GM23338 (cell line): ENCODE measurements around the gene FBLN2. TPM values are rescaled to one million over a fixed set of nuclear protein-coding genes. Genes with fewer than 3 reads are reported as not detected.

Experiments
- ATAC-seq: fragments of 200-7000 bp; cut with Tn5 transposase; 3 replicates; pipeline ENCODE4 v1.9.1; 2020
- DNase-seq: peaks from one replicate; pipeline ENCODE4 v3.0.0-alpha.2; 2015; ENCODE audit warnings: low spot score
- H2AFZ ChIP-seq: fragments of 200-600 bp; sonication (generic); 2 replicates; pipeline ENCODE4 v1.8.0; 2016; ENCODE audit warnings: antibody characterized with exemption, mild to moderate bottlenecking, moderate library complexity
- H3F3A ChIP-seq: fragments of 200-600 bp; sonication (generic); replicated peaks from 2 replicates; pipeline ENCODE4 v1.8.0; 2017; ENCODE audit warnings: antibody characterized with exemption, mixed run types, low read depth
- H3K27ac ChIP-seq: fragments of 200-600 bp; sonication (generic); 2 replicates; pipeline ENCODE4 v1.6.1; 2016; ENCODE audit warnings: low read depth
- H3K27me3 ChIP-seq: fragments of 200-600 bp; sonication (generic); 2 replicates; pipeline ENCODE4 v1.8.0; 2016; ENCODE audit warnings: mild to moderate bottlenecking, mixed run types, moderate library complexity; ENCODE audit not compliant: insufficient read depth
- H3K36me3 ChIP-seq: fragments of 200-600 bp; sonication (generic); 2 replicates; pipeline ENCODE4 v1.8.0; 2016; ENCODE audit warnings: mild to moderate bottlenecking; ENCODE audit not compliant: insufficient read depth
- H3K4me1 ChIP-seq: fragments of 200-600 bp; sonication (generic); 2 replicates; pipeline ENCODE4 v1.8.0; 2016; ENCODE audit warnings: mild to moderate bottlenecking, moderate library complexity; ENCODE audit not compliant: insufficient read depth
- H3K4me2 ChIP-seq: fragments of 200-600 bp; sonication (generic); 2 replicates; pipeline ENCODE4 v1.7.1; 2017; ENCODE audit warnings: mixed run types
- H3K4me3 ChIP-seq: fragments of 200-600 bp; sonication (generic); 2 replicates; pipeline ENCODE4 v1.6.1; 2016; ENCODE audit warnings: mixed run types
- H3K79me2 ChIP-seq: fragments of 200-600 bp; sonication (generic); replicated peaks from 2 replicates; pipeline ENCODE4 v1.8.0; 2017; ENCODE audit warnings: mild to moderate bottlenecking; ENCODE audit not compliant: insufficient read depth
- H3K9me2 ChIP-seq: fragments of 200-600 bp; sonication (generic); 2 replicates; pipeline ENCODE4 v1.8.0; 2017; ENCODE audit not compliant: insufficient read depth
- H4K20me1 ChIP-seq: fragments of 200-600 bp; sonication (generic); replicated peaks from 2 replicates; pipeline ENCODE4 v1.8.0; 2017; ENCODE audit warnings: mild to moderate bottlenecking; ENCODE audit not compliant: insufficient read depth
- H3K27ac Mint-ChIP-seq: 2 replicates; pipeline ENCODE4 v1.8.0; 2020; ENCODE audit warnings: inconsistent platforms, mild to moderate bottlenecking, moderate library complexity, mixed read lengths
- H3K27me3 Mint-ChIP-seq: 3 replicates; pipeline ENCODE4 v1.8.0; 2022; ENCODE audit warnings: low read depth, mild to moderate bottlenecking, moderate library complexity, mixed read lengths, inconsistent platforms; ENCODE audit not compliant: insufficient read depth, poor library complexity
- H3K36me3 Mint-ChIP-seq: 3 replicates; pipeline ENCODE4 v1.8.0; 2021; ENCODE audit warnings: low read depth, mild to moderate bottlenecking, inconsistent platforms, moderate library complexity, mixed read lengths
- H3K4me1 Mint-ChIP-seq: 3 replicates; pipeline ENCODE4 v1.8.0; 2020; ENCODE audit warnings: mild to moderate bottlenecking, inconsistent platforms, mixed read lengths
- H3K4me3 Mint-ChIP-seq: 3 replicates; pipeline ENCODE4 v1.8.0; 2021; ENCODE audit warnings: moderate library complexity, mild to moderate bottlenecking, inconsistent platforms, mixed read lengths
- H3K9me3 Mint-ChIP-seq: 3 replicates; pipeline ENCODE4 v1.8.0; 2020; ENCODE audit warnings: moderate library complexity, mild to moderate bottlenecking, inconsistent platforms, mixed read lengths
- CREB1 ChIP-seq: fragments of 250-450 bp; sonication (Bioruptor Pico); IDR thresholded peaks from 2 replicates; pipeline ENCODE4 v1.5.0; 2020; ENCODE audit warnings: low read depth, mild to moderate bottlenecking, moderate library complexity
- EZH2 ChIP-seq: fragments of 200-600 bp; sonication (generic); IDR thresholded peaks from one replicate; pipeline ENCODE4 v1.8.0; 2017; ENCODE audit warnings: antibody characterized with exemption, mild to moderate bottlenecking, low read depth; ENCODE audit not compliant: unreplicated experiment
- EZH2phosphoT487 ChIP-seq: fragments of 200-600 bp; sonication (generic); IDR thresholded peaks from one replicate; pipeline ENCODE4 v1.8.1; 2018; ENCODE audit warnings: antibody characterized with exemption; ENCODE audit not compliant: unreplicated experiment
- JUNB ChIP-seq: IDR thresholded peaks from one replicate; pipeline ENCODE4 v1.6.1; 2016; ENCODE audit warnings: antibody characterized with exemption; ENCODE audit not compliant: unreplicated experiment
- NANOG ChIP-seq: IDR thresholded peaks from 2 replicates; pipeline ENCODE4 v1.6.1; 2016; ENCODE audit warnings: antibody characterized with exemption, borderline replicate concordance
- POLR2AphosphoS5 ChIP-seq: IDR thresholded peaks from 2 replicates; pipeline ENCODE4 v1.6.1; 2016; ENCODE audit warnings: antibody characterized with exemption, low read depth
- STAT1 ChIP-seq: IDR thresholded peaks from one replicate; pipeline ENCODE4 v1.6.1; 2016; ENCODE audit warnings: antibody characterized with exemption; ENCODE audit not compliant: unreplicated experiment
- ZNF114 ChIP-seq: fragments of 250-450 bp; sonication (Bioruptor Pico); IDR thresholded peaks from 2 replicates; pipeline ENCODE4 v1.5.0; 2020; ENCODE audit warnings: mild to moderate bottlenecking, moderate library complexity
- ZNF331 ChIP-seq: fragments of 250-450 bp; sonication (Bioruptor Pico); IDR thresholded peaks from 2 replicates; pipeline ENCODE4 v1.5.0; 2020; ENCODE audit warnings: low read depth, mild to moderate bottlenecking, moderate library complexity
- polyA plus RNA-seq: library from polyadenylated mRNA; unstranded; fragments of >200 nt; fragmentation: Nextera tagmentation; extraction: Ambion mirVana; gene quantifications from 2 replicates; pipeline ENCODE4 v1.2.1, GENCODE V29; 2016
- total RNA-seq: library from RNA; depleted of rRNA; stranded (reverse); fragments of >200 nt; shearing (Covaris generic); gene quantifications from 2 replicates; pipeline ENCODE4 v1.2.3, GENCODE V29; 2014
- TF ChIP-seq, protein P1 (sequence below), 2 experiments: fragments of 200-600 bp in 1 of 2; sonication (generic) in 1 of 2; conservative IDR thresholded peaks; 2 replicates each; pipeline versions ENCODE4 v1.5.1 to v1.6.1; 2016 to 2017; ENCODE audit warnings: antibody characterized with exemption in 2 of 2, low read depth in 2 of 2, mild to moderate bottlenecking in 2 of 2, moderate library complexity in 1 of 2
- TF ChIP-seq, protein P2 (sequence below): fragments of 250-450 bp; sonication (Bioruptor Pico); IDR thresholded peaks from 2 replicates; pipeline ENCODE4 v1.5.0; 2020; ENCODE audit warnings: mild to moderate bottlenecking, moderate library complexity
- TF ChIP-seq, protein P3 (sequence below): IDR thresholded peaks from 2 replicates; pipeline ENCODE4 v1.6.1; 2016; ENCODE audit warnings: antibody characterized with exemption
- TF ChIP-seq, protein P4 (sequence below): IDR thresholded peaks from one replicate; pipeline ENCODE4 v1.6.1; 2018; ENCODE audit warnings: antibody characterized with exemption; ENCODE audit not compliant: unreplicated experiment

Gene FBLN2
- total and polyA plus RNA-seq, 2 experiments from 2014 or later, result 18.8 to 26.8 TPM

DNA sequence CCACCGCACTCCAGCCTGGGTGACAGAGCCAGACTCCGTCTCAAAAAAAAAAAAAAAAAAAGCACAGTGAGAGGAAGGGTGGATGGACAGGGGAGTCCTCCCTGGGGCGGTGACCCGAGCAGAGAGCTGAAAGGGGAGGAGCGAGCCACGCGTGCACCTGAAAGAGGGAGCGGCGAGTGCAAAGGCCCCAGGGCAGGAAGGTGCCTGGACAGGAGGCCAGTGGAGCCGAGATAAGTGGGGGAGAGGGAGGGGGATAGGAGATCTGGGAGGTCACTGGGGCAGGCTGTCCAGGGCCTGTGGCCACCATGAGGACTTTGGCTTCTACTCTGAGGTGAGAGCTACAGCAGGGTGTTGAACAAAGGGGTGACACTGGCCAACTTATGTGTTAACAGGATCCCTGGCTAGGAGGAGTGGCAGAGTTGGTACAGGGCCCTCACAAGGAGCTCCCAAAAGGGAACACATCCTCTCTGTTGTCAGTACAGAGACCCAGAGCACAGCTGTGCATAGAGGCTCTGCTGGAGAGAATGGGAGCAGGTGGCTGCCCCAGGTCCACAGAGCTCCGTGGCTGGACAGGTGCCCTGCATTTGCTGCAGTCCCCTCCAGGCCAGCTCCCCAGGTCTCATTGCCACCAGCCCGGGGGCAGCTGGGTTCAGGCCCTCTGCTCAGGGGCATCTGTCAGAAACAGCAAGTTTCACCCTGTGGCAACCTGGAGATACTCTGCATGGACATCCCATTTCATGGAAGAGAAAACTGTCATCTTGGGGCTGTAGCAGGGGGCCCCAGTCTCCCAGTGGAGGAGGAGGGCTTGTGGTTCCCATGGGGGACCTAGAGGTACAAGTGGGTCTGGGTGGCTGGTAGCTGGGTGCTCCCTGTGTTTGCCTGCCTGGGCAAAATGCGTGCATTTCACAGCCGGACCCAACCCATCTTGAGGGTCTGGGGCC, 28.5 kb downstream of the FBLN2 start:
- Histone ChIP-seq H3K4me3 (no peak overlapping the region), H3F3A (no peaks in the 10 kb centered on the region), H2AFZ (no peak overlapping the region), H3K4me2 (no peak overlapping the region), H3K27me3 (no peaks in the 10 kb centered on the region), H4K20me1 (no peaks in the 10 kb centered on the region), H3K9me2 (no peaks in the 10 kb centered on the region), H3K36me3 (no peaks in the 10 kb centered on the region), H3K27ac (no peak overlapping the region), H3K4me1 (no peaks in the 10 kb centered on the region), H3K79me2 (no peaks in the 10 kb centered on the region)
- ATAC-seq (no peak), DNase-seq (no peak)
- H3K4me3 Mint-ChIP-seq, result no peak overlapping the region
- H3K9me3 Mint-ChIP-seq, result no peaks in the 10 kb centered on the region
- TF ChIP-seq NANOG (no peak), POLR2AphosphoS5 (no peak), JUNB (no peak), EZH2phosphoT487 (no peak), STAT1 (no peak), ZNF114 (no peak), EZH2 (no peak), ZNF331 (CRISPR knock-in tag) (no peak), CREB1 (no peak)
- TF ChIP-seq, protein P1, sequence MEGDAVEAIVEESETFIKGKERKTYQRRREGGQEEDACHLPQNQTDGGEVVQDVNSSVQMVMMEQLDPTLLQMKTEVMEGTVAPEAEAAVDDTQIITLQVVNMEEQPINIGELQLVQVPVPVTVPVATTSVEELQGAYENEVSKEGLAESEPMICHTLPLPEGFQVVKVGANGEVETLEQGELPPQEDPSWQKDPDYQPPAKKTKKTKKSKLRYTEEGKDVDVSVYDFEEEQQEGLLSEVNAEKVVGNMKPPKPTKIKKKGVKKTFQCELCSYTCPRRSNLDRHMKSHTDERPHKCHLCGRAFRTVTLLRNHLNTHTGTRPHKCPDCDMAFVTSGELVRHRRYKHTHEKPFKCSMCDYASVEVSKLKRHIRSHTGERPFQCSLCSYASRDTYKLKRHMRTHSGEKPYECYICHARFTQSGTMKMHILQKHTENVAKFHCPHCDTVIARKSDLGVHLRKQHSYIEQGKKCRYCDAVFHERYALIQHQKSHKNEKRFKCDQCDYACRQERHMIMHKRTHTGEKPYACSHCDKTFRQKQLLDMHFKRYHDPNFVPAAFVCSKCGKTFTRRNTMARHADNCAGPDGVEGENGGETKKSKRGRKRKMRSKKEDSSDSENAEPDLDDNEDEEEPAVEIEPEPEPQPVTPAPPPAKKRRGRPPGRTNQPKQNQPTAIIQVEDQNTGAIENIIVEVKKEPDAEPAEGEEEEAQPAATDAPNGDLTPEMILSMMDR (conservative IDR thresholded peaks at IDR 0.05; ENCODE audit: low read depth in 2 of 2), result no peak
- TF ChIP-seq, protein P2, sequence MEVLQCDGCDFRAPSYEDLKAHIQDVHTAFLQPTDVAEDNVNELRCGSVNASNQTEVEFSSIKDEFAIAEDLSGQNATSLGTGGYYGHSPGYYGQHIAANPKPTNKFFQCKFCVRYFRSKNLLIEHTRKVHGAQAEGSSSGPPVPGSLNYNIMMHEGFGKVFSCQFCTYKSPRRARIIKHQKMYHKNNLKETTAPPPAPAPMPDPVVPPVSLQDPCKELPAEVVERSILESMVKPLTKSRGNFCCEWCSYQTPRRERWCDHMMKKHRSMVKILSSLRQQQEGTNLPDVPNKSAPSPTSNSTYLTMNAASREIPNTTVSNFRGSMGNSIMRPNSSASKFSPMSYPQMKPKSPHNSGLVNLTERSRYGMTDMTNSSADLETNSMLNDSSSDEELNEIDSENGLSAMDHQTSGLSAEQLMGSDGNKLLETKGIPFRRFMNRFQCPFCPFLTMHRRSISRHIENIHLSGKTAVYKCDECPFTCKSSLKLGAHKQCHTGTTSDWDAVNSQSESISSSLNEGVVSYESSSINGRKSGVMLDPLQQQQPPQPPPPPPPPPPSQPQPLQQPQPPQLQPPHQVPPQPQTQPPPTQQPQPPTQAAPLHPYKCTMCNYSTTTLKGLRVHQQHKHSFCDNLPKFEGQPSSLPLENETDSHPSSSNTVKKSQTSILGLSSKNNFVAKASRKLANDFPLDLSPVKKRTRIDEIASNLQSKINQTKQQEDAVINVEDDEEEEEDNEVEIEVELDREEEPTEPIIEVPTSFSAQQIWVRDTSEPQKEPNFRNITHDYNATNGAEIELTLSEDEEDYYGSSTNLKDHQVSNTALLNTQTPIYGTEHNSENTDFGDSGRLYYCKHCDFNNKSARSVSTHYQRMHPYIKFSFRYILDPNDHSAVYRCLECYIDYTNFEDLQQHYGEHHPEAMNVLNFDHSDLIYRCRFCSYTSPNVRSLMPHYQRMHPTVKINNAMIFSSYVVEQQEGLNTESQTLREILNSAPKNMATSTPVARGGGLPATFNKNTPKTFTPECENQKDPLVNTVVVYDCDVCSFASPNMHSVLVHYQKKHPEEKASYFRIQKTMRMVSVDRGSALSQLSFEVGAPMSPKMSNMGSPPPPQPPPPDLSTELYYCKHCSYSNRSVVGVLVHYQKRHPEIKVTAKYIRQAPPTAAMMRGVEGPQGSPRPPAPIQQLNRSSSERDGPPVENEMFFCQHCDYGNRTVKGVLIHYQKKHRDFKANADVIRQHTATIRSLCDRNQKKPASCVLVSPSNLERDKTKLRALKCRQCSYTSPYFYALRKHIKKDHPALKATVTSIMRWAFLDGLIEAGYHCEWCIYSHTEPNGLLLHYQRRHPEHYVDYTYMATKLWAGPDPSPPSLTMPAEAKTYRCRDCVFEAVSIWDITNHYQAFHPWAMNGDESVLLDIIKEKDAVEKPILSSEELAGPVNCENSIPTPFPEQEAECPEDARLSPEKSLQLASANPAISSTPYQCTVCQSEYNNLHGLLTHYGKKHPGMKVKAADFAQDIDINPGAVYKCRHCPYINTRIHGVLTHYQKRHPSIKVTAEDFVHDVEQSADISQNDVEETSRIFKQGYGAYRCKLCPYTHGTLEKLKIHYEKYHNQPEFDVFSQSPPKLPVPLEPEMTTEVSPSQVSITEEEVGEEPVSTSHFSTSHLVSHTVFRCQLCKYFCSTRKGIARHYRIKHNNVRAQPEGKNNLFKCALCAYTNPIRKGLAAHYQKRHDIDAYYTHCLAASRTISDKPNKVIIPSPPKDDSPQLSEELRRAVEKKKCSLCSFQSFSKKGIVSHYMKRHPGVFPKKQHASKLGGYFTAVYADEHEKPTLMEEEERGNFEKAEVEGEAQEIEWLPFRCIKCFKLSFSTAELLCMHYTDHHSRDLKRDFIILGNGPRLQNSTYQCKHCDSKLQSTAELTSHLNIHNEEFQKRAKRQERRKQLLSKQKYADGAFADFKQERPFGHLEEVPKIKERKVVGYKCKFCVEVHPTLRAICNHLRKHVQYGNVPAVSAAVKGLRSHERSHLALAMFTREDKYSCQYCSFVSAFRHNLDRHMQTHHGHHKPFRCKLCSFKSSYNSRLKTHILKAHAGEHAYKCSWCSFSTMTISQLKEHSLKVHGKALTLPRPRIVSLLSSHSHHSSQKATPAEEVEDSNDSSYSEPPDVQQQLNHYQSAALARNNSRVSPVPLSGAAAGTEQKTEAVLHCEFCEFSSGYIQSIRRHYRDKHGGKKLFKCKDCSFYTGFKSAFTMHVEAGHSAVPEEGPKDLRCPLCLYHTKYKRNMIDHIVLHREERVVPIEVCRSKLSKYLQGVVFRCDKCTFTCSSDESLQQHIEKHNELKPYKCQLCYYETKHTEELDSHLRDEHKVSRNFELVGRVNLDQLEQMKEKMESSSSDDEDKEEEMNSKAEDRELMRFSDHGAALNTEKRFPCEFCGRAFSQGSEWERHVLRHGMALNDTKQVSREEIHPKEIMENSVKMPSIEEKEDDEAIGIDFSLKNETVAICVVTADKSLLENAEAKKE (CRISPR knock-in tag), result no peak
- TF ChIP-seq, protein P3, sequence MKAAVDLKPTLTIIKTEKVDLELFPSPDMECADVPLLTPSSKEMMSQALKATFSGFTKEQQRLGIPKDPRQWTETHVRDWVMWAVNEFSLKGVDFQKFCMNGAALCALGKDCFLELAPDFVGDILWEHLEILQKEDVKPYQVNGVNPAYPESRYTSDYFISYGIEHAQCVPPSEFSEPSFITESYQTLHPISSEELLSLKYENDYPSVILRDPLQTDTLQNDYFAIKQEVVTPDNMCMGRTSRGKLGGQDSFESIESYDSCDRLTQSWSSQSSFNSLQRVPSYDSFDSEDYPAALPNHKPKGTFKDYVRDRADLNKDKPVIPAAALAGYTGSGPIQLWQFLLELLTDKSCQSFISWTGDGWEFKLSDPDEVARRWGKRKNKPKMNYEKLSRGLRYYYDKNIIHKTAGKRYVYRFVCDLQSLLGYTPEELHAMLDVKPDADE, result no peak
- TF ChIP-seq, protein P4, sequence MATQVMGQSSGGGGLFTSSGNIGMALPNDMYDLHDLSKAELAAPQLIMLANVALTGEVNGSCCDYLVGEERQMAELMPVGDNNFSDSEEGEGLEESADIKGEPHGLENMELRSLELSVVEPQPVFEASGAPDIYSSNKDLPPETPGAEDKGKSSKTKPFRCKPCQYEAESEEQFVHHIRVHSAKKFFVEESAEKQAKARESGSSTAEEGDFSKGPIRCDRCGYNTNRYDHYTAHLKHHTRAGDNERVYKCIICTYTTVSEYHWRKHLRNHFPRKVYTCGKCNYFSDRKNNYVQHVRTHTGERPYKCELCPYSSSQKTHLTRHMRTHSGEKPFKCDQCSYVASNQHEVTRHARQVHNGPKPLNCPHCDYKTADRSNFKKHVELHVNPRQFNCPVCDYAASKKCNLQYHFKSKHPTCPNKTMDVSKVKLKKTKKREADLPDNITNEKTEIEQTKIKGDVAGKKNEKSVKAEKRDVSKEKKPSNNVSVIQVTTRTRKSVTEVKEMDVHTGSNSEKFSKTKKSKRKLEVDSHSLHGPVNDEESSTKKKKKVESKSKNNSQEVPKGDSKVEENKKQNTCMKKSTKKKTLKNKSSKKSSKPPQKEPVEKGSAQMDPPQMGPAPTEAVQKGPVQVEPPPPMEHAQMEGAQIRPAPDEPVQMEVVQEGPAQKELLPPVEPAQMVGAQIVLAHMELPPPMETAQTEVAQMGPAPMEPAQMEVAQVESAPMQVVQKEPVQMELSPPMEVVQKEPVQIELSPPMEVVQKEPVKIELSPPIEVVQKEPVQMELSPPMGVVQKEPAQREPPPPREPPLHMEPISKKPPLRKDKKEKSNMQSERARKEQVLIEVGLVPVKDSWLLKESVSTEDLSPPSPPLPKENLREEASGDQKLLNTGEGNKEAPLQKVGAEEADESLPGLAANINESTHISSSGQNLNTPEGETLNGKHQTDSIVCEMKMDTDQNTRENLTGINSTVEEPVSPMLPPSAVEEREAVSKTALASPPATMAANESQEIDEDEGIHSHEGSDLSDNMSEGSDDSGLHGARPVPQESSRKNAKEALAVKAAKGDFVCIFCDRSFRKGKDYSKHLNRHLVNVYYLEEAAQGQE, result no peak
- H3K36me3 Mint-ChIP-seq, result no peaks in the 10 kb centered on the region
- peaks cover 21% of the 10 kb centered on the region for H3K4me1 Mint-ChIP-seq
- peaks cover 7% of the 10 kb centered on the region for H3K27me3 Mint-ChIP-seq
- H3K27ac Mint-ChIP-seq, result no peak overlapping the region
